SIG-M5 (cell line): ENCODE measurements around the gene MYRFL.

Source experiments
- DNase-seq: peaks from one replicate; lab custom pipeline; 2025; lab: John Stamatoyannopoulos, UW

MYRFL gene

GRCh38 chr12:69897744-69898143 lies 72.7 kb downstream of the MYRFL start:
- DNase-seq = no peak

GRCh38 chr12:69898236-69898635 lies 73.2 kb downstream of the MYRFL start:
- no peak for DNase-seq

GRCh38 chr12:69900720-69901131 lies 75.7 kb downstream of the MYRFL start:
- DNase-seq = no peak

GRCh38 chr12:69901221-69901905 lies 76.3 kb downstream of the MYRFL start:
- no peak for DNase-seq

GRCh38 chr12:69903548-69903947 lies 78.5 kb downstream of the MYRFL start:
- DNase-seq = no peak

GRCh38 chr12:69904777-69905176 lies 79.8 kb downstream of the MYRFL start:
- DNase-seq = no peak

GRCh38 chr12:69905801-69906200 lies 80.8 kb downstream of the MYRFL start:
- DNase-seq = no peak

- DNase-seq = no peak
Measured at GRCh38 chr12:69906411-69907216, 81.6 kb downstream of the MYRFL start.

GRCh38 chr12:69908203-69908602 lies 83.2 kb downstream of the MYRFL start:
- DNase-seq = no peak

- DNase-seq = no peak
Measured at GRCh38 chr12:69910694-69911093, 85.7 kb downstream of the MYRFL start.

GRCh38 chr12:69913526-69913925 lies 88.5 kb downstream of the MYRFL start:
- no peak for DNase-seq

- no peak for DNase-seq
Measured at GRCh38 chr12:69915964-69916363, 90.9 kb downstream of the MYRFL start.

- DNase-seq = no peak
Measured at GRCh38 chr12:69916544-69917235, 91.7 kb downstream of the MYRFL start.

- DNase-seq = no peak
Measured at GRCh38 chr12:69918287-69918686, 93.3 kb downstream of the MYRFL start.

- DNase-seq = no peak
Measured at GRCh38 chr12:69919495-69919894, 94.5 kb downstream of the MYRFL start.

- DNase-seq = no peak
Measured at GRCh38 chr12:69921831-69922230, 96.8 kb downstream of the MYRFL start.

- DNase-seq = no peak
Measured at GRCh38 chr12:69922999-69923398, 98.0 kb downstream of the MYRFL start.

GRCh38 chr12:69925291-69925690 lies 100.3 kb downstream of the MYRFL start:
- DNase-seq = no peak

GRCh38 chr12:69927164-69927563 lies 102.1 kb downstream of the MYRFL start:
- DNase-seq = no peak

GRCh38 chr12:69929125-69929524 lies 104.1 kb downstream of the MYRFL start:
- no peak for DNase-seq

- DNase-seq = no peak
Measured at GRCh38 chr12:69929531-69929930, 104.5 kb downstream of the MYRFL start.

- no peak for DNase-seq
Measured at GRCh38 chr12:69931569-69931968, 106.5 kb downstream of the MYRFL start.

- DNase-seq = no peak
Measured at GRCh38 chr12:69932154-69932553, 107.1 kb downstream of the MYRFL start.
